ENCODE results near the gene ADARB1. TPM values are rescaled to one million over a fixed set of nuclear protein-coding genes. Genes with fewer than 3 reads are reported as not detected.

The ADARB1 gene
- total RNA-seq, 1 experiment from 2014 or later = 14.1 TPM

- ATAC-seq (no peak), DNase-seq (no peak)
- Histone ChIP-seq H4K20me1 (ENCODE audit: low read length) (no peaks in the 10 kb centered on the region), H2AFZ (ENCODE audit: low read length) (no peak overlapping the region), H3K79me2 (ENCODE audit: low read length) (peaks cover 73% of the 10 kb centered on the region), H3K9me3 (ENCODE audit: low read length) (no peaks in the 10 kb centered on the region), H3K4me1 (ENCODE audit: insufficient read depth, low read length) (peaks cover 22% of the 10 kb centered on the region), H3K9me2 (replicated peaks; ENCODE audit: low read length) (no peaks in the 10 kb centered on the region), H3K4me2 (ENCODE audit: low read length) (no peak overlapping the region), H3K27ac (ENCODE audit: low read length) (no peak overlapping the region), H3K36me3 (ENCODE audit: low read depth, low read length) (no peaks in the 10 kb centered on the region), H3F3A (ENCODE audit: low read length, unreplicated experiment) (no peaks in the 10 kb centered on the region), H3K27me3 (ENCODE audit: low read length) (no peaks in the 10 kb centered on the region), H3K4me3 (ENCODE audit: low read length) (no peak overlapping the region), H3K9ac (ENCODE audit: low read length) (no peak overlapping the region)
- ChIA-PET POLR2A (ENCODE audit: unreplicated experiment) (interaction anchor here (1.0 kb wide), 1 partner anchor 59 kb away, joined by 5 read pairs; no protein-coding TSS in a partner anchor), CTCF (interaction anchor here (0.6 kb wide), 1 partner anchor 230 kb away, joined by 3 read pairs; no protein-coding TSS in a partner anchor)
- no TSS peak for BruUV-seq (replicated peaks)
- intact Hi-C loops (cut with micrococcal nuclease) = loop anchor here (10.0 kb wide), 1 partner anchor 134 kb away; the partner anchor contains the start of gene SLX9
- TF ChIP-seq CTCF (conservative IDR thresholded peaks at IDR 0.05; ENCODE audit: low read depth, low read length) = no peak
- TF ChIP-seq EZH2phosphoT487 (IDR thresholded peaks at IDR 0.05; ENCODE audit: borderline replicate concordance, low read length) = no peak
These were observed 4.5 kb downstream of the ADARB1 start for GRCh38 chr21:45078877-45079281.

- H3F3A ChIP-seq (ENCODE audit: low read length, unreplicated experiment) = no peaks in the 10 kb centered on the region
- no peaks in the 10 kb centered on the region for H3K36me3 ChIP-seq (ENCODE audit: low read depth, low read length)
- no peaks in the 10 kb centered on the region for H3K9me3 ChIP-seq (ENCODE audit: low read length)
- H3K27me3 ChIP-seq (ENCODE audit: low read length) = no peaks in the 10 kb centered on the region
- DNase-seq = no peak
- H3K4me3 ChIP-seq (ENCODE audit: low read length) = no peak overlapping the region
- H3K4me2 ChIP-seq (ENCODE audit: low read length) = no peak overlapping the region
- CTCF ChIA-PET = interaction anchor here (0.6 kb wide), 1 partner anchor 230 kb away, joined by 3 read pairs; no protein-coding TSS in a partner anchor
- no peak for ATAC-seq
- no peaks in the 10 kb centered on the region for H4K20me1 ChIP-seq (ENCODE audit: low read length)
- no TSS peak for BruUV-seq (replicated peaks)
- peaks cover 22% of the 10 kb centered on the region for H3K4me1 ChIP-seq (ENCODE audit: insufficient read depth, low read length)
- H3K9me2 ChIP-seq (replicated peaks; ENCODE audit: low read length) = no peaks in the 10 kb centered on the region
- TF ChIP-seq EZH2phosphoT487 (IDR thresholded peaks at IDR 0.05; ENCODE audit: borderline replicate concordance, low read length) (no peak), CTCF (conservative IDR thresholded peaks at IDR 0.05; ENCODE audit: low read depth, low read length) (no peak), EZH2 (IDR thresholded peaks at IDR 0.05; ENCODE audit: low read length, unreplicated experiment) (no peak)
- POLR2A ChIA-PET (ENCODE audit: unreplicated experiment) = interaction anchor here (1.0 kb wide), 1 partner anchor 59 kb away, joined by 5 read pairs; no protein-coding TSS in a partner anchor
- peaks cover 75% of the 10 kb centered on the region for H3K79me2 ChIP-seq (ENCODE audit: low read length)
- no peak overlapping the region for H3K27ac ChIP-seq (ENCODE audit: low read length)
- no peak overlapping the region for H2AFZ ChIP-seq (ENCODE audit: low read length)
- H3K9ac ChIP-seq (ENCODE audit: low read length) = no peak overlapping the region
- intact Hi-C loops (cut with micrococcal nuclease) = loop anchor here (10.0 kb wide), 1 partner anchor 135 kb away; the partner anchor contains the start of gene SLX9
These were observed 5.0 kb downstream of the ADARB1 start for GRCh38 chr21:45079351-45079750.

- CTCF ChIA-PET = no interaction called here
- H3K27me3 ChIP-seq (ENCODE audit: low read length) = no peaks in the 10 kb centered on the region
- H2AFZ ChIP-seq (ENCODE audit: low read length) = no peak overlapping the region
- H3K9ac ChIP-seq (ENCODE audit: low read length) = no peak overlapping the region
- TF ChIP-seq EZH2phosphoT487 (IDR thresholded peaks at IDR 0.05; ENCODE audit: borderline replicate concordance, low read length) (no peak), CTCF (conservative IDR thresholded peaks at IDR 0.05; ENCODE audit: low read depth, low read length) (no peak), EZH2 (IDR thresholded peaks at IDR 0.05; ENCODE audit: low read length, unreplicated experiment) (no peak)
- peaks cover 22% of the 10 kb centered on the region for H3K4me1 ChIP-seq (ENCODE audit: insufficient read depth, low read length)
- POLR2A ChIA-PET (ENCODE audit: unreplicated experiment) = no interaction called here
- no peak overlapping the region for H3K27ac ChIP-seq (ENCODE audit: low read length)
- H3F3A ChIP-seq (ENCODE audit: low read length, unreplicated experiment) = no peaks in the 10 kb centered on the region
- H3K9me2 ChIP-seq (replicated peaks; ENCODE audit: low read length) = no peaks in the 10 kb centered on the region
- BruUV-seq (replicated peaks) = no TSS peak
- peaks cover 71% of the 10 kb centered on the region for H3K79me2 ChIP-seq (ENCODE audit: low read length)
- DNase-seq (no peak), ATAC-seq (no peak)
- H3K9me3 ChIP-seq (ENCODE audit: low read length) = no peaks in the 10 kb centered on the region
- no peak overlapping the region for H3K4me2 ChIP-seq (ENCODE audit: low read length)
- H3K36me3 ChIP-seq (ENCODE audit: low read depth, low read length) = no peaks in the 10 kb centered on the region
- intact Hi-C loops (cut with micrococcal nuclease) = no loop called here
- H3K4me3 ChIP-seq (ENCODE audit: low read length) = no peak overlapping the region
- no peaks in the 10 kb centered on the region for H4K20me1 ChIP-seq (ENCODE audit: low read length)
These were observed 5.9 kb downstream of the ADARB1 start for GRCh38 chr21:45080232-45080631.

Data from PC-3 (cell line).